GM18870 (cell line): ENCODE data around the gene DOCK11.
"Not testable (repeated sequence)": the region's sequence is repeated elsewhere in the genome, so short reads cannot be mapped to it uniquely, and the experiment has no call there.

Experiments
- ATAC-seq: cut with Tn5 transposase; IDR thresholded peaks from one replicate; pipeline ENCODE4 v1.9.1; 2021; ENCODE audit warnings: moderate library complexity; ENCODE audit not compliant: unreplicated experiment

Gene DOCK11

GRCh38 chrX:118495061-118495921 is at the start of gene DOCK11:
TSS of gene DOCK11 (plus strand) at chrX:118495815. CDS start at chrX:118495972, 157 bp downstream.
- ATAC-seq = peak; percentile 38

- no peak for ATAC-seq
Observed at GRCh38 chrX:118448273-118448783, 47.3 kb upstream of the DOCK11 start.

GRCh38 chrX:118455013-118455412 is 40.6 kb upstream of the DOCK11 start:
- no peak for ATAC-seq

GRCh38 chrX:118459494-118459893 is 36.1 kb upstream of the DOCK11 start:
- ATAC-seq = peak; percentile 52

GRCh38 chrX:118464501-118464900 is 31.1 kb upstream of the DOCK11 start:
- no peak for ATAC-seq

GRCh38 chrX:118468122-118468521 is 27.5 kb upstream of the DOCK11 start:
- no peak for ATAC-seq

- not testable (repeated sequence) for ATAC-seq
Observed at GRCh38 chrX:118470721-118471347, 24.8 kb upstream of the DOCK11 start.

- no peak for ATAC-seq
Observed at GRCh38 chrX:118474586-118474985, 21.0 kb upstream of the DOCK11 start.

- ATAC-seq = no peak
Observed at GRCh38 chrX:118475903-118476302, 19.7 kb upstream of the DOCK11 start.

- ATAC-seq = no peak
Observed at GRCh38 chrX:118480172-118480571, 15.4 kb upstream of the DOCK11 start.

- ATAC-seq = not testable (repeated sequence)
Observed at GRCh38 chrX:118482384-118482783, 13.2 kb upstream of the DOCK11 start.

- no peak for ATAC-seq
Observed at GRCh38 chrX:118484216-118484903, 11.3 kb upstream of the DOCK11 start.

- ATAC-seq = not testable (repeated sequence)
Observed at GRCh38 chrX:118486693-118487092, 8.9 kb upstream of the DOCK11 start.

GRCh38 chrX:118493016-118493415 is 2.6 kb upstream of the DOCK11 start:
- no peak for ATAC-seq

GRCh38 chrX:118493653-118494297 is 1.8 kb upstream of the DOCK11 start:
- ATAC-seq = no peak

GRCh38 chrX:118495958-118496762 is 545 bp downstream of the DOCK11 start:
- ATAC-seq = peak; percentile 62

GRCh38 chrX:118496763-118497079 is 1.1 kb downstream of the DOCK11 start:
- peak; percentile 2 for ATAC-seq

GRCh38 chrX:118497180-118497818 is 1.7 kb downstream of the DOCK11 start:
- no peak for ATAC-seq

- no peak for ATAC-seq
Observed at GRCh38 chrX:118498351-118498750, 2.7 kb downstream of the DOCK11 start.

- no peak for ATAC-seq
Observed at GRCh38 chrX:118498755-118499154, 3.1 kb downstream of the DOCK11 start.
